Tibial nerve (tissue), 4 donors: ENCODE measurements around the gene SPATA1.

ENCODE experiments used
- CTCF ChIP-seq, 5 experiments: fragments of 200-600 bp in 3 of 5; fragments of 450-650 bp in 2 of 5; sonication (generic) in 3 of 5; IDR thresholded peaks; one replicate each; pipeline ENCODE4 v1.5.1; 2016 to 2019; ENCODE audit warnings: antibody characterized with exemption in 5 of 5, mild to moderate bottlenecking in 3 of 5, moderate library complexity in 2 of 5
- EP300 ChIP-seq, 2 donors: sonication (generic); formaldehyde crosslinking; IDR thresholded peaks; one replicate each; pipeline ENCODE4 v1.6.1; 2017; ENCODE audit warnings: antibody characterized with exemption in 2 of 2, mild to moderate bottlenecking in 1 of 2
- POLR2A ChIP-seq, 2 donors: fragments of 450-650 bp; IDR thresholded peaks; one replicate each; pipeline ENCODE4 v1.6.1; 2017; ENCODE audit warnings: antibody characterized with exemption in 2 of 2, mild to moderate bottlenecking in 2 of 2, moderate library complexity in 2 of 2

- TF ChIP-seq CTCF (IDR thresholded peaks at IDR 0.05) (no peak), POLR2A (IDR thresholded peaks at IDR 0.05) (no peak), EP300 (IDR thresholded peaks at IDR 0.05) (no peak)
Observed at GRCh38 chr1:84587099-84587498, 80.9 kb downstream of the SPATA1 start.
